GM21381 (cell line): Measurements from ENCODE around the gene PODXL2.
"Not testable (repeated sequence)": the region's sequence is repeated elsewhere in the genome, so short reads cannot be mapped to it uniquely, and the experiment has no call there.

ENCODE experiments used
- ATAC-seq: cut with Tn5 transposase; IDR thresholded peaks from one replicate; pipeline ENCODE4 v1.9.1; 2021; ENCODE audit warnings: mild to moderate bottlenecking, moderate library complexity; ENCODE audit not compliant: unreplicated experiment

The PODXL2 gene

DNA sequence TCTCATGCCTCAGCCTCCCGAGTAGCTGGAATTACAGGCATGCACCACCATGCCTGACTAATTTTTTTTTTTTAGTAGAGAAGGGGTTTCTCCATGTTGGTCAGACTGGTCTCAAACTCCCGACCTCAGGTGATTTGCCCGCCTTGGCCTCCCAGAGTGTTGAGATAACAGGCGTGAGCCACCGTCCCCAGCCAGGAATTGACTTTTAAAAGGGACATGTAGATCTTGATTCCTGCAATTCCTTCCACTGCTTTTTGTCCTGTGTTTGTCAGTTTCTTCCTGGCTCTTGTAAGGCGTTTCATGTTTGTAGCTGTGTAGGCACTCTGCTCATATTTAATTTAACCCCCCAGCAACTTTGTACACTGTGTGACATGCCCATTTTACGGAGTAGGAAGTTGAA, 23.4 kb upstream of the PODXL2 start:
- ATAC-seq = not testable (repeated sequence)

DNA sequence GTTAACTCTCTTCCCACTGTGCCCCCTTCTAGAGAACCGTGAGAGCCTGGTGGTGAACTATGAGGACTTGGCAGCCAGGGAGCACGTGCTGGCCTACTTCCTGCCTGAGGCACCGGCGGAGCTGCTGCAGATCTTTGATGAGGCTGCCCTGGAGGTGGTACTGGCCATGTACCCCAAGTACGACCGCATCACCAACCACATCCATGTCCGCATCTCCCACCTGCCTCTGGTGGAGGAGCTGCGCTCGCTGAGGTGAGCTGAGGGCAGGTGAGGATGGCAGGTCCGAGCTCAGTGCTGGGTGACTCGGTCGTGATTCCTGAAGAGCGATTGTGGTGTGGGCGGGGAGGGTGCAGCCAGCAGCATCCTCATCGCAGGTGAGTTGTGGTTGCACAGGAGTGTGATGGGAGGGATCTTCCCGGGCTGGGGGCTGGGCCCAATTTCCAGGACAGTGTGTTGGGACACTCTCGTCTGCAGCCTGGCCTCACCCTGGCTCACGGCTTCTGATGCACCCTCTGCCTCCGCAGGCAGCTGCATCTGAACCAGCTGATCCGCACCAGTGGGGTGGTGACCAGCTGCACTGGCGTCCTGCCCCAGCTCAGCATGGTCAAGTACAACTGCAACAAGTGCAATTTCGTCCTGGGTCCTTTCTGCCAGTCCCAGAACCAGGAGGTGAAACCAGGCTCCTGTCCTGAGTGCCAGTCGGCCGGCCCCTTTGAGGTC, 22.7 kb upstream of the PODXL2 start:
- ATAC-seq = no peak

DNA sequence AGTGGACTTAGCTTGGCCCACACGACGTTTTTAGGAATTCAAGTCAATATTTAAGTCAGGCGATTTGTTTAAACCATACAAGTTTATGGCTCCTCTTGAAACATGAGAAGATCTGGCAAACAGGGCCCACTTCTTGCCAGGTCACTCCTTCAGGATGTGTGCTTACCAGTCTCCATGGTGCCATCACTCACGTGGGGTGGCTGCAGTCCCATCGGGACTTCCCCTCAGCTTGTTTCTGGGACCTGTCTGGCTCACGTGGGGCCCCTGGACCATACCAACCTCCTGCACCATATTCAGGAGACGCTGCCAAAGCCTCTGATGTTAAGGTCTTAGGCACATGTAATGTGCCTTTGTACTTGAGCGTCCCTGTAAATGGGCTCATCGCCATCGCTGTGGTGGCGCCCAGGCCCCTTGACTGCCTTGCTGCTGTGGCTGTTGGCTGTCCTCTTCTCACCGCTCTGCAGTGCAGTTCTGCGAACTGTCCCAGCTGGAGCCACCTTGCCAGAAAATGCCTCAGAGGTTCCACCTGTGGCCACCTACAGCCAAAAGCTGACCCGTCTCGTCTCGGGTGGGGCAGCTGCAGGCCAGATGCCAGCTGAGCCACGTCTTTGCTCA, 21.9 kb upstream of the PODXL2 start:
- no peak for ATAC-seq

DNA sequence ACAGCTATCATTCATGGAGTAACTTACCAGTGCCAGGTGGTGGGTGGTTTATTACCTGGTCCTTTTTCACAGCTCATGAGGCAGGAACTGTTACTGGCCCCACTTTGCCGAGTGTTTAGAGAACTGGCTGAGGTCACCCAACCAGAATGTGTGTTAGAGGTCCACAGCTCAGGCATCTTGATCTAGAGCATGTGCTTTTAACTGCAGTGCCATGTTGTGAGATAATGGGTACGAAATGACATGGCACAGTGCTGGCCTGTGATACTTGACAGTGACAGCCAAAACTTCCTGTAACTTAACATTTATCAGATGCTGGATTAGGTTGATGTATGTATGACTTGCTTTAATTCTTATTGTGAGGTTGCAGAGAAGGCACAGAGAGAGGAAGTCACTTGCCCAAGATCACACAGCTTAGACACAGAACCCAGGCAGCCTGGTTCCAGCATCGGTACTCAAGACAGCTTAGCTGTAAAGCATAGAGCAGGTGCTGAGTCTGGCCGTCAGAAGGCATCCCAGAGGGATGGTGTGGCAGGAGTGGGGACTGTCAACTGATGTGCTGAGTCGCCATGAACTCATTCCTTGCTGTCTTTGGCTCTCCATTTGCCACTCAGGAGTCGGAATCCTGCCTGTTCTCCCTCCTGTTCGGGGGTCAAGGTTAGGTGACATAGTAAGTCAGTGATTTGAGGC, 21.2 kb upstream of the PODXL2 start:
- ATAC-seq = no peak

DNA sequence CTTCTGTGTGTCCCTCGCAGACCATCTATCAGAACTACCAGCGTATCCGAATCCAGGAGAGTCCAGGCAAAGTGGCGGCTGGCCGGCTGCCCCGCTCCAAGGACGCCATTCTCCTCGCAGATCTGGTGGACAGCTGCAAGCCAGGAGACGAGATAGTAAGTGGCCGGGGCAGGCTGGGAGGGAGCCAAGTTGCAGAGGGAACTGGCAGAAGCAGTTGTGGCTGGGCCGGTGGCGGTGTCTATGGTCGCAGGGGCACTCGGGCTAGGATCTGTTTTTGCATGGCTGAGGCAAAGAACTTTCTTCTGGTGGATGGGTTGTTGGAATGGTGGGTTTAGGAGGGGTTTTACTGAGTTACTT, 20.6 kb upstream of the PODXL2 start:
- no peak for ATAC-seq

DNA sequence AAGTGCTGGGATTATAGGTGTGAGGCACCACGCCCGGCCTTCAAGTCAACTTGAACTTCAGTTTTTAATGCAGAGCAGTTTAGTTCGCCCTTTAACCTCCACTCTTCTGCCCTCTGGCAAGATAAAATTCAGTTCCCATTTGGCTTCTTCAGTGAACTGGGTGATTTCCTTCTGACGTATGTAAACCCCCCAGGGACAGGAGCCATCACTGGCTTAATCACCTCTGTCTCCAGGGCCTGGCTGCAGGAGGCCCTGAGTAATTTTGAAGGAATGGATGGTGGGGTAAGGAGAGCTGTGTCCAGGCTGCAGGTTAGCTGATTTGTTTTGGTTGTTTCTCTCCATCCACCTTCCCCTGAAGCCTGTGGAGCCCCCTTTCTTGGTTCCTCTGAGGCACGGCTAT, 18.9 kb upstream of the PODXL2 start:
- ATAC-seq = no peak

DNA sequence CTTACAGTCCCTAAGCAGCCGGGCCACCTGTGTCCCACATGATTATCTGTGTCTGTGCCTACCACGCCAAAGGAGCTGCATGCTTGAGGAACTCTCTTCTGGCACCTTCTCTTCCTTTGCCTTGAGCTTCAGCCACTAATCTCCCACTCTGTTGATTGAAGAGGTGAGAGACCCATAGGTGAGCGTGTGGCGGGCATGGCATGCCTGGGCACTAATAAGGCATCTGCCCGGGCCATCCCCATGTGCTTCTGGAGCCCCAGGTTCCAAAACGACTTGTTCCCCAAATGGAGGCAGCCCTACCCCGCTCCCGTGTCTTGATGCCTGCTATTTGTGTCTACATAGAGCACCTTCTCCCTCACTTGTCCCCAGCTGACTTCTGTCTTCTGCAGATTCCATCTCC, 17.7 kb upstream of the PODXL2 start:
- ATAC-seq = no peak

DNA sequence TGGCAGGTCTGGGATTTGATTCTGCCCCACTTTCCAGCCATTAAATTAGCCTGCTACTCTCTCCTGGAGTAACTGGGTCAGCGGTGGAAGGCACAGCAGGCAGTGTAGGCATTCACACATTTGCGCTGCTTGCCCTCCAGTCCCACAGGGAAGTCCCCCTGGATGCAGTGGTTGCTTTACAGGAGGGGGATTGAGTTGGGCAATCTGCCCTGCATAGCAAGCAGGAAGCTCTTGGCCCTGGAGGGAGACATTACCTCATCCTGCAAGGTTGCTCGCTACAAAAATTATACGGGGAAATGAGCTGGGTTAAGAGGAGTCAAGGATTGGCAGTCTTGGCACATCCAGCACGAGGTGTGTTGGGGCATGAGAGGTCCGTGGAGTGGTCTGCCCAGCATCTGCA, 16.0 kb upstream of the PODXL2 start:
- no peak for ATAC-seq

DNA sequence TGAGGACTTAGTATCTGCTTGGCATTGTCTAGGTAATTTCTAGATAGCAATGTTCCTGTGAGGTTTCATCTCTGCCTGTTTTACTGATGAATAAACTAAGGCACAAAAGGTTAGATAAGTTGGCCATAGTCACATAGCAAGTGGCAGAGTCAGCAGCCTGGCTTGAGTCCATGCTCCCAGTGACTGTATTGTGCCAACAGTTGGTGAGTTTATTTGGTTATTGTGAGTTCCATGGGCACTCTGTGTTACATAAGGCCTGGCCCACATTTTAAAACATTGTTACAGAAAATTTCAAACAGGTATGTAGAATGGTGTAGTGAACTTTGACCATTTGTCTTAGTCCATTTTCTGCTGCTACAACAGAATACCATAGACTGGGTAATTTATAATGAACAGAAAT, 15.6 kb upstream of the PODXL2 start:
- no peak for ATAC-seq

DNA sequence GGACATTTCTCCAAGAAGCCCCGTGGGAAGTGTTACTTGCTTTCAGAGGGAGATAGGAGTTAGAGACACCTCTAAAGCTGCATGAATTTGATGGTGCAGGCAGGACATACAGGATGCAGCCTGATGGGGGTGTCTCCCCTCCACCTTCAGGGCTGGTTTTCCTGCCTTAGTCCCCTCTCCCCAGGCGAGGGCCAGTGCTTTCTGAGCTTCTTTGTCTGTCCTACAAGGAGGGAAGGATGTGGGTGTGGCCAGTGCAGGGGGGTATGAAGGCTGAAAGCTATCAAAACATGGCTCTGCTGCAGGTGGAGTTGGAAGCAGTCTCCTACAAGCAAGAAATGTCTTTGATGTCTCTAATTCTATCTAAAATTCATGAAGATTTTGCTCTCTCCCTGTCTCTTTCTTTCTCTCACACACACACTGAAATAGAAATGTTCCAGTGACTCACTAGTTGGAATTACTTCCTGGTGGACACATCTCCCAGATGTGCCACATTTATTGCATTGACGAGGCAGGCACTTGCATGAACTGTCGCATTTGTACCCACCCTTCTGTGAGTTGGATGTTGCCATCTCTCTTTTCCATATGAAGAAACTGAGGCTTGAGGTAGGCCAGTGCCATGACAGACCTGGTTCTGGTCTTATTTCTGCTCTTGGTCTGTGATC, 13.9 kb upstream of the PODXL2 start:
- no peak for ATAC-seq

DNA sequence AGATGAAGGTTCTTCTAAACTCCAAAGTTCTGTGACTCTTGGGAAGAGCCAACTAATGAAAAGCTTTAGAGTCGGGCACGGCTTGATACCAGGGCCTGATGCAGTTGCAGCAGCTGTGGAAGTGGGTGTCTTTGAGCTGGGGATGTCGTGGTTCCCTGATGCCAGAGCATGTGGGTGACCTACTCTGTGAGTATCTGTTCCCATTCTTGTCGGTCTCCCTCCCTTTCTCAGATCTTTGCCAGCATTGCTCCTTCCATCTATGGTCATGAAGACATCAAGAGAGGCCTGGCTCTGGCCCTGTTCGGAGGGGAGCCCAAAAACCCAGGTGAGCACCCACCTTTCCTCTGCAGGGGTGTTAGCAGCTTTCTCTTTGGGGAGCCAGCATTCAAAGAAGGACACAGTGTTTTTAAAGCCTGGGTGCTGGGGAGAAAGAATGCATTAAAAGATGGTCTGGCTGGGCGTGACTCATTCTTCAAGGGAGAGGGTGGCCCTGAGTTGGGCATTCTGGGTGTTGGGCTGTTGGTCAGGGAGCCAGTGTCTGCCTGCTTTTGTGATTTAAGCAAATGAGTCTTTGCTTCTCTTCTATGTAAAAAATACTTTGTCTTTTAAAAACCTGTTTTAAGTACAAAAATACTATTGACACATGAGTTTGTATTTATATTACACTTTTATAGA, 13.2 kb upstream of the PODXL2 start:
- no peak for ATAC-seq

DNA sequence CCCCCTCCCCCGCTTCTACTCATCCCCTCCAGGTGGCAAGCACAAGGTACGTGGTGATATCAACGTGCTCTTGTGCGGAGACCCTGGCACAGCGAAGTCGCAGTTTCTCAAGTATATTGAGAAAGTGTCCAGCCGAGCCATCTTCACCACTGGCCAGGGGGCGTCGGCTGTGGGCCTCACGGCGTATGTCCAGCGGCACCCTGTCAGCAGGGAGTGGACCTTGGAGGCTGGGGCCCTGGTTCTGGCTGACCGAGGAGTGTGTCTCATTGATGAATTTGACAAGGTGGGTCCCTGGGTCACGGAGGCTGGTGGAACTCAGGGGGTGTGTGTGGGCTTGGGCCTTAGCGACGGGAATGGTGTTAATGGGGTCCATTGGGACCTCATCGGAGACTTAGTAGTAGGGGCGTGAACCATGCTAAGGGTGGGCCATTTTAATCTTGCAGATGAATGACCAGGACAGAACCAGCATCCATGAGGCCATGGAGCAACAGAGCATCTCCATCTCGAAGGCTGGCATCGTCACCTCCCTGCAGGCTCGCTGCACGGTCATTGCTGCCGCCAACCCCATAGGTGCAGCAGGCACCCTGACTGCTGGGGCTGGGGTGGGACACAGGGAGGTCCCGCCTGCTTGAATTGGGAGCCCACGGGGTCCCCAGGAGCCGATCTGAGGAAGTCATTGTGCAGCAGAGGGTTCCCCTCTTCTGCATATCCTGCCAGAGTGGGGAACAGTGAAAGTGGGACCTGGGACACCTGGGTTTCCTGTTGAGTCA, 12.0 kb upstream of the PODXL2 start:
- ATAC-seq = no peak

DNA sequence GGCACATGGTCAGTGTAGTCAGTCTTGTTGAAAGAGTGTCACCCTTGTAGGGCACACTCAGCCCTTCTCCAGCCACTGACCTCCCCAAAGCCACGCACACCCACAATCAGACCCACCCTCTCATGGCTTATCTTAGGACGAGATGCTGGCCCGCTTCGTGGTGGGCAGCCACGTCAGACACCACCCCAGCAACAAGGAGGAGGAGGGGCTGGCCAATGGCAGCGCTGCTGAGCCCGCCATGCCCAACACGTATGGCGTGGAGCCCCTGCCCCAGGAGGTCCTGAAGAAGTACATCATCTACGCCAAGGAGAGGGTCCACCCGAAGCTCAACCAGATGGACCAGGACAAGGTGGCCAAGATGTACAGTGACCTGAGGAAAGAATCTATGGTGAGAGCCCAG, 10.1 kb upstream of the PODXL2 start:
- ATAC-seq = no peak

DNA sequence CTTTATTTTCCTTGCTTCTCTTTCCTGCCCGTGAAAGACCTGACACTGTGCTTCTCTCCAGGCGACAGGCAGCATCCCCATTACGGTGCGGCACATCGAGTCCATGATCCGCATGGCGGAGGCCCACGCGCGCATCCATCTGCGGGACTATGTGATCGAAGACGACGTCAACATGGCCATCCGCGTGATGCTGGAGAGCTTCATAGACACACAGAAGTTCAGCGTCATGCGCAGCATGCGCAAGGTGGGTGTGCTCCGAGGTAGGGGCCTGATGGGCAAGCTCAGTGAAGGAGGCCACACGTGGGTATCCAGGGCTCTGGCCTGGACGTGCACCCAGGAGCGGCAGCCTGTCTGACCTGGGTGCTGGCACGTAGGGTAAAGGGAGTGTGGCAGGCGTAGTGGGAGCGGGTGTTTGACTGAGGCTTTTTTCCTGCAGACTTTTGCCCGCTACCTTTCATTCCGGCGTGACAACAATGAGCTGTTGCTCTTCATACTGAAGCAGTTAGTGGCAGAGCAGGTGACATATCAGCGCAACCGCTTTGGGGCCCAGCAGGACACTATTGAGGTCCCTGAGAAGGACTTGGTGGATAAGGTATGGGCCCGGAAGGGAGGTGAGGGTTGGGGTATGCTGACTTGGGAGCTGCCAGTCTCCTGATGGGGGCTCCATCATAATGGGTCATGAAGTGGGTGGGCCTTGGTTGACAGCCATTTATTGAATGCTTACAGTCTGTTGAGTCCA, 8.2 kb upstream of the PODXL2 start:
- ATAC-seq = no peak

DNA sequence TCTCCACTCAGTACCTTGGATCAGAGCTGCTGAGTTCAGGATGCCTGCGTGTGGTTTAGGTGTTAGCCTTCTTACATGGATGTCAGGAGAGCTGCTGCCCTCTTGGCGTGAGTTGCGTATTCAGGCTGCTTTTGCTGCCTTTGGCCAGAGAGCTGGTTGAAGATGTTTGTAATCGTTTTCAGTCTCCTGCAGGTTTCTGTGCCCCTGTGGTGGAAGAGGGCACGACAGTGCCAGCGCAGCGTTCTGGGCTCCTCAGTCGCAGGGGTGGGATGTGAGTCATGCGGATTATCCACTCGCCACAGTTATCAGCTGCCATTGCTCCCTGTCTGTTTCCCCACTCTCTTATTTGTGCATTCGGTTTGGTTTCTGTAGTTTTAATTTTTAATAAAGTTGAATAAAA, 7.0 kb upstream of the PODXL2 start:
- no peak for ATAC-seq

DNA sequence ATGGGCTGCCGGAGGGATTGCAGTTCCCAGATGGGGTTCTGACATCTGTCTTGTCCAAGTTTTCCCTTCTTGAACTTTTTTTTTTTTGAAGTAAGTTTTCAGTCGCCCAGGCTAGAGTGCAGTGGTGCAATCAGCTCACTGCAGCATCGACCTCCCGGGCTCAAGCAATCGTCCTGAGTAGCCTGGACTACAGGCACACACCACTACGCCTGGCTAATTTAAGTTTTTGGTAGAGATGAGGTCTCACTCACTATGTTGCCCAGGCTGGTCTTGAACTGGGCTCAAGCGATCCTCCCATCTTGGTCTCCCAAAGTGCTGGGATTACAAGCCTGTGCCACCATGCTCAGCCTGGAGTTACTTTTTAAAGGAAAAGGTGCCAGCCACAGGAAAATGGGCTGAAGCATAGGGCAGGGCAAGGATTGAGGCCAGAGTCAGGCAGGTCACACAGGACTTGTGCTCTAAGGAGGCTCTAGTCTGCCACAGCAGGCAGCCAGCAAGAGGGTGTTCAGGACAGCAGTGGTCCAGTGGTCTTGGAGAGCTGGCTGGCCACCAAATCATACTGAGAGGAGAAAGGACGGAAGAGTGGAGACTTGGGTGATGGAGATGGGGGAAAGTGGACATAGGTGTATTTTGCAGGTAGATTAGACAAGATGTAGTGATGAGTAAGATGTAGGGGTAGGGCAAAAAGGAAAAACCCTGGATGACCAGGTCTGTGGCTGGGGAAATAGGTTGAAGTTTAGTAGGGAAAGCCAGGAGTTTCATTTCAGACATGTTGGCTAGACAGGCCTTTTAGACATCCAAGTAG, 6.0 kb upstream of the PODXL2 start:
- no peak for ATAC-seq

DNA sequence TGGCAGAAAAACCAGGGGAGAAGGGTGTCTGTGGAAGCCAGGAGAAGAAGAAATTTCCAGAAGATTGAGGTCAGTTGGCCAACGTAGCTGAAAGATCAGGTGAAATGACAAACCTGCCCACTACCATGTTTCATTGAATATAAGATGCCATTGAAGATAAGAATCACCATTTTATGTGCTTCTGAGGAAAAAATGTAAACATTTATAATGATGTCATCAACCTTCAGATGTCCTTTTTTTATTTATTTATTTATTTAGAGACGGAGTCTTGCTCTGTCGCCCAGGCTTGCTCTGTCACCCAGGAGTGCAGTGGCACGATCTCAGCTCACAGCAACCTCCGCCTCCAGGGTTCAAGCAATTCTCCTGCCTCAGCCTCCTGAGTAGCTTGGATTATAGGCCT, 4.9 kb upstream of the PODXL2 start:
- ATAC-seq = no peak

DNA sequence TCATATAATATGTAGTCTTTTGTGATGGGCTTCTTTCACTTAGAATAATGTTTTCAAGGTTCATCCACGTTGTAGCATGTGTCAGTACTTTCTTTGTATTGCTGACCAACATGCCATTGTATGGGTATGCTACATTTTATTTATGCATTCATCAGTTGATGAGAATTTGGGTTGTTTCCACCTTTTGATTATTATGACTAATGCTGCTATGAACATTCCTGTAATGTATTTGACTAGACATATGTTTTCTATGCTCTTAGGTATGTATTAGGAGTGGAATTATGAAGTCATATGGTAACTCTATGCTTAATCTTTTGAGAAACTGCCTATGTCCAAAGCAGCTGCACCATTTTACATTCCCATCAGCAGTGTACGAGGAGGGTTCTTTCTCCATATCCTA, 3.2 kb upstream of the PODXL2 start:
- ATAC-seq = no peak

DNA sequence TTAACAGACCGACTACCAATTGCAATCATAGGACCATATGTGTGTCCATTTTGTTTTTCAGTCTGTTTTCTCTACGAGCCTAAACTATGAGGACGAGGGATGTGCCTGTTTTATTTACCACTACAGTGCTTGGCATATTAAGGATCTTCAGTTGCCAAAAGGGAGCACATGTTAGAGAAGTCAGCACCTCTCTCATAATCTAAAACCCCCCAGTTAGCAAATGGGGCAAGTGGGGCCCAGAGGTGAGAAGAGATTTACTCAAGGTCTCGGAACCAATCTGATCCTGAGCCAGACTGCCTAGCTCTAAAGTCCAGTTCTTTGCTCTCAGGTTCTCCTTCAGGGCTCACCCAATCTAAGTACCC, 578 bp upstream of the PODXL2 start:
- ATAC-seq = no peak
